Activated CD8-positive, alpha-beta T cell treated with anti-CD3 and anti-CD28 coated beads for 36 hours (primary cell): Measurements from ENCODE around the gene TAX1BP1. TPM values are rescaled to one million over a fixed set of nuclear protein-coding genes. Genes with fewer than 3 reads are reported as not detected.

Experiments
- ATAC-seq: fragments of 200-7000 bp; cut with Tn5 transposase; one replicate; pipeline ENCODE4 v1.10.0; 2021; ENCODE audit warnings: mild to moderate bottlenecking, moderate library complexity
- CTCF ChIA-PET: fragments of 350-600 bp; sonication (Branson Sonifier 250); formaldehyde crosslinking; loops from one replicate; lab custom pipeline; 2021; ENCODE audit warnings: antibody characterized with exemption; lab: Charles Lee
- POLR2A ChIA-PET: fragments of 350-600 bp; sonication (Branson Sonifier 250); formaldehyde crosslinking; loops from one replicate; lab custom pipeline; 2021; ENCODE audit warnings: antibody characterized with exemption; lab: Charles Lee
- DNase-seq: peaks from one replicate; pipeline ENCODE4 v3.0.0-alpha.2; 2020
- H3K27ac Mint-ChIP-seq: one replicate; pipeline ENCODE4 v1.8.0; 2021; ENCODE audit warnings: mild to moderate bottlenecking, mixed read lengths
- H3K27me3 Mint-ChIP-seq: one replicate; pipeline ENCODE4 v1.8.0; 2021; ENCODE audit warnings: mixed read lengths
- H3K36me3 Mint-ChIP-seq: one replicate; pipeline ENCODE4 v1.8.0; 2021; ENCODE audit warnings: low read depth, mixed read lengths
- H3K4me1 Mint-ChIP-seq: one replicate; pipeline ENCODE4 v1.8.0; 2021; ENCODE audit warnings: low read depth, mixed read lengths
- H3K4me3 Mint-ChIP-seq: one replicate; pipeline ENCODE4 v1.8.0; 2021; ENCODE audit warnings: mild to moderate bottlenecking, moderate library complexity, mixed read lengths
- H3K9me3 Mint-ChIP-seq: one replicate; pipeline ENCODE4 v1.8.0; 2021; ENCODE audit warnings: mixed read lengths
- intact Hi-C: fragments of 100-400 bp; cut with micrococcal nuclease; formaldehyde crosslinking; loops from one replicate; pipeline ENCODE4 v1.10.0; 2022
- total RNA-seq, 2 experiments: library from RNA; stranded (reverse); gene quantifications; one replicate each; pipeline ENCODE4 v1.2.3, GENCODE V29; 2021
- TF ChIP-seq, protein P1 (sequence below): fragments of 200-600 bp; IDR thresholded peaks from one replicate; pipeline ENCODE4 v1.8.0; 2022; ENCODE audit warnings: antibody characterized with exemption, mild to moderate bottlenecking

The TAX1BP1 gene
- total RNA-seq, 2 experiments from 2014 or later, result 90.5 to 94.6 TPM

DNA sequence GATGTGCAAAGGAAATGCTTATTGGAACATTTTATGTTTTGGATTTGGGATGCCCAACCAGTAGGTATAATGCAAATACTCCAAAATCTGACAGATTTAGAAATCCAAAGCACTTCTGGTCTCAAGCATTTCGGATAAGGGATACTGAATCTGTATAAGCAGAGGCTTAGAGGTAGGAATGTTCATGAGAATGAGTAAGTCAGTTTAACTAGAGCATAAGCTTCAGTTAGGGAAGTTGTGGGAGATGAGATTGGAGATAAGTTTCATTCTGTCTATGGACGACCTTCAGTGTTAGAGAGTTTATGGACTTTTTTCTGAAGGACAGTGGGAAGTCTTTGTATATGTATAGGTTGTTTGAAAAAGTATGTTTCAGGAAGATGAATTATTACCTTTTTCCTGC, 10.4 kb downstream of the TAX1BP1 start:
- no peak for DNase-seq
- Mint-ChIP-seq H3K9me3 (no peaks in the 10 kb centered on the region), H3K27ac (no peak overlapping the region), H3K4me1 (peaks cover 39% of the 10 kb centered on the region), H3K36me3 (peaks cover 31% of the 10 kb centered on the region), H3K4me3 (no peak overlapping the region), H3K27me3 (no peaks in the 10 kb centered on the region)
- intact Hi-C loops, result no loop called here
- ATAC-seq, result no peak
- TF ChIP-seq, protein P1, sequence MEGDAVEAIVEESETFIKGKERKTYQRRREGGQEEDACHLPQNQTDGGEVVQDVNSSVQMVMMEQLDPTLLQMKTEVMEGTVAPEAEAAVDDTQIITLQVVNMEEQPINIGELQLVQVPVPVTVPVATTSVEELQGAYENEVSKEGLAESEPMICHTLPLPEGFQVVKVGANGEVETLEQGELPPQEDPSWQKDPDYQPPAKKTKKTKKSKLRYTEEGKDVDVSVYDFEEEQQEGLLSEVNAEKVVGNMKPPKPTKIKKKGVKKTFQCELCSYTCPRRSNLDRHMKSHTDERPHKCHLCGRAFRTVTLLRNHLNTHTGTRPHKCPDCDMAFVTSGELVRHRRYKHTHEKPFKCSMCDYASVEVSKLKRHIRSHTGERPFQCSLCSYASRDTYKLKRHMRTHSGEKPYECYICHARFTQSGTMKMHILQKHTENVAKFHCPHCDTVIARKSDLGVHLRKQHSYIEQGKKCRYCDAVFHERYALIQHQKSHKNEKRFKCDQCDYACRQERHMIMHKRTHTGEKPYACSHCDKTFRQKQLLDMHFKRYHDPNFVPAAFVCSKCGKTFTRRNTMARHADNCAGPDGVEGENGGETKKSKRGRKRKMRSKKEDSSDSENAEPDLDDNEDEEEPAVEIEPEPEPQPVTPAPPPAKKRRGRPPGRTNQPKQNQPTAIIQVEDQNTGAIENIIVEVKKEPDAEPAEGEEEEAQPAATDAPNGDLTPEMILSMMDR, result no peak
- ChIA-PET POLR2A (interaction anchor here (0.6 kb wide), 1 partner anchor 10 kb away, joined by 3 read pairs; the partner anchor contains the start of gene TAX1BP1), CTCF (interaction anchor here (0.9 to 1.9 kb wide), 3 partner anchors 170 to 554 kb away, joined by 3 to 4 read pairs (median 3); no protein-coding TSS in a partner anchor)

DNA sequence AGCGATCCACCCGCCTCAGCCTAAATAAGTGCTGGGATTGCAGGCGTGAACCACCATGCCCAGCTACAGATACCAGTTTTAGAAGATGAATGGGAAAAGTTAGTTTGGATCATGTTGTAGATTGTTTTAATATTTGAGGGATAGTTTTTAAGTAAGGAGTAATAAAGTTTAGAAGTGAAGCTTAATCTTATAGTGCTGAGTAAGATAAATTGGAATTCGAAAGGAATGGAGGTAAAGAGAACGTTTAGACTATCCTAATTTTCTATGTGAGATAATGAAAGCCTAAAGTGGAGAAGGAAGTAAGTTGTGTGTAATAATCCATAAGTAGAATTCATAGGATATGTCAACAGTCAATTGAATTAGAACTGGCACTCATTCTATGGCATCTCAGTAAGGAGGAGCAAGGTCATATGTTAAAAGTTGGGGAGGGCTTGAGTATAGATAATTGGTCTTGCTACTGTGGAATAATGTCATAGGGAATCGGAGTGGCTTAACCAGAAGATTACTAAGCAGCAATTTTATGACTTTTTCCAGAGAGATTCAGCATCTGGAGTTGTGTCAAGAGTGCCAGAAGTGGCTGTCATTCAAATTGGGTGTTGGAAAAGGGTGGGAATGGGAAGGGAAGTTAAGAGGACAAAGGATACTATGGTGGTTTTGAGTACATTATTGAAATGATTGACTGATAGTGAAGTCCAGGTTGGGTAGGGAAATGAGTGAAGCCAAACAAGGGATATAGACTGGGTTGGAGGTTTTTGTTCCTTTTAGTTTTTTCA, 12.1 kb downstream of the TAX1BP1 start:
- Mint-ChIP-seq H3K36me3 (peaks cover 36% of the 10 kb centered on the region), H3K27ac (no peak overlapping the region), H3K27me3 (no peaks in the 10 kb centered on the region), H3K4me1 (peaks cover 40% of the 10 kb centered on the region), H3K4me3 (no peak overlapping the region), H3K9me3 (no peaks in the 10 kb centered on the region)
- TF ChIP-seq, protein P1, result no peak
- DNase-seq (no peak), ATAC-seq (no peak)
- CTCF ChIA-PET, result interaction anchor here (1.0 to 1.9 kb wide), 2 partner anchors 12 to 556 kb away, joined by 3 to 4 read pairs; no protein-coding TSS in a partner anchor
- intact Hi-C loops, result no loop called here
- POLR2A ChIA-PET, result no interaction called here

DNA sequence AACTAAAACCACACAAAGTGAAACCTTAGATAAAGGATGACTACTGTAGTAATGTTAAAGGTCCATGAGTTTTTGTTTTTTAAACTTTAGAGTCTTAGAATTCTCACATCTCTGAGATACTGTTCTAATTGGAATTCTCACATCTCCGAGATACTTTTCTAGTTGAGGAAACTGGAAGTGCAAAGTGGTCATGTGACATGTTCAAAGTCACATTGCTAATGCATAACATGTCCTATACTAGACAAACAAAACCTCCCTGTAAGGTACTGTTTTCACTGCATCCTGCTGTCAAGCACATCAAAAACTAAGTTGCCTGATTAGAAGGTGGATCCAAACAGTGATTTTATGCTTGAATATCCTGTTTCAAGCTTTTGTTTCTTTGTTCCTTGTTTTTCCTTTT, 13.9 kb downstream of the TAX1BP1 start:
- TF ChIP-seq, protein P1, result no peak
- no peak overlapping the region for H3K27ac Mint-ChIP-seq
- H3K4me3 Mint-ChIP-seq, result no peak overlapping the region
- POLR2A ChIA-PET, result no interaction called here
- ATAC-seq (no peak), DNase-seq (no peak)
- CTCF ChIA-PET, result no interaction called here
- H3K27me3 Mint-ChIP-seq, result no peaks in the 10 kb centered on the region
- intact Hi-C loops, result no loop called here
- H3K9me3 Mint-ChIP-seq, result no peaks in the 10 kb centered on the region
- H3K36me3 Mint-ChIP-seq, result peaks cover 44% of the 10 kb centered on the region
- H3K4me1 Mint-ChIP-seq, result peaks cover 35% of the 10 kb centered on the region

DNA sequence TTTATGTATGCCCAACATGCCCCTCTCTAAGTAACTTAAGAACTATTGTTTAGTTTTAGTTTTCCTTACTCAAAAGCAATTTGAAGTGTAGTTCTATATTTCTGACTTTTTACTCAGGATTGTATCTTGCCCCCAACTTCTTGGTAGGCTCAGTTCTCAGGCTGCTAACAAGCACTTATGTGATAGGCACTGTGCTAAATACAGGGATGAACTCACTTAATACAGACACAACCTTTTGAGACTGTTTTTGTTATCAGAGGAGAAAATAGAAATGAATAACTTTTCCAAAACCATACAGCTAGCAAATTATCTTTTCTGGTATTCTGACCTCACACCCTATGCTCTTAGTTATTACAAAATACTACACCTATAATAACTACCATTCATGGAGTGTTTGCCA, 16.3 kb downstream of the TAX1BP1 start:
- TF ChIP-seq, protein P1, result no peak
- CTCF ChIA-PET, result interaction anchor here (0.6 to 1.0 kb wide), 2 partner anchors 18 to 21 kb away, joined by 3 read pairs; no protein-coding TSS in a partner anchor
- no peak overlapping the region for H3K27ac Mint-ChIP-seq
- H3K36me3 Mint-ChIP-seq, result peaks cover 38% of the 10 kb centered on the region
- no peaks in the 10 kb centered on the region for H3K27me3 Mint-ChIP-seq
- POLR2A ChIA-PET, result no interaction called here
- ATAC-seq (no peak), DNase-seq (no peak)
- H3K4me3 Mint-ChIP-seq, result no peak overlapping the region
- H3K4me1 Mint-ChIP-seq, result peaks cover 33% of the 10 kb centered on the region
- intact Hi-C loops, result no loop called here
- peaks cover under 1% of the 10 kb centered on the region for H3K9me3 Mint-ChIP-seq

DNA sequence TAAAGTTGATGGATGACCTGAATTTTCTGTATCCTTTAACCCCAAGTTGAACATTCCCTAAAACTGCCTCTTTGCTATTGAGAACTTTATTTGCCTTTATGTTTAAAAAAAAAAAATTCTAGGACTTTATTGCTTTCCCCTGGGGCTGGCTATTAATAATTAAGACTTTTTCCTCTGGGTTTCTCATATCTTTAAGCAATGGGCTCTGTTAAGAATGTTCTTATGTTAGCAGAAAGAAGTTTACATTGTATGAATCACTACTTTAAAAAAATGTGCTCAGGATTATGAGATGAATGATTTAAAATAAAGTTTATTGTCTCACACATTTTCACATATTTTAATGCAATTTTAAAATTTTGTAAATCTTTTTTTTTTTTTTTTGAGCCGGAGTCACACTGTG, 19.5 kb downstream of the TAX1BP1 start:
- TF ChIP-seq, protein P1, result no peak
- ChIA-PET POLR2A (no interaction called here), CTCF (no interaction called here)
- Mint-ChIP-seq H3K36me3 (peaks cover 35% of the 10 kb centered on the region), H3K27me3 (no peaks in the 10 kb centered on the region), H3K9me3 (peaks cover 4% of the 10 kb centered on the region), H3K4me3 (no peak overlapping the region), H3K27ac (no peak overlapping the region), H3K4me1 (peaks cover 27% of the 10 kb centered on the region)
- intact Hi-C loops, result no loop called here
- DNase-seq, result no peak
- ATAC-seq, result no peak
